ENCODE data around the gene RASAL2. TPM values are rescaled to one million over a fixed set of nuclear protein-coding genes. Genes with fewer than 3 reads are reported as not detected.

RASAL2 gene
- polyA plus RNA-seq, 1 experiment: 27.7 TPM

DNA sequence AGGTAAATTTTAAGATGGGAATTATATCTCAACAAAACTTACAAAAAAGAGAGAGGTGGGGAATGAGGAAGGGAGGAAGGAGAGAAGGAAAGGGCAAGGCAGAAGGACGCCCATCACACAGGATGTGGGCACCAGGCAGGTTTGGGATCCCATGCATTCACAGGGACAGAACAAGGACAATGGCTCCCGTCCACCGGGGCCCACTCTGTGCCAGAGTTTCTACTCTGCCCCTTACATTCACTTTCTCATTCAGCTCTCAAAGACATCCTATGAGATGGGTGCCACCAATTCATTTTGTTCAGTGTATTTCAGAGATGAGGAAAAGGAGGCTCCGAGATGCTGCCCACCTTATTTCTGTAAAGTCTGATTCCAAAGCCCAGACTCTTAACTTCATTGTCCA lies 395.5 kb downstream of the RASAL2 start:
- Histone ChIP-seq H3K4me3 (ENCODE audit: low read depth, low read length) (no peak overlapping the region), H3K27me3 (ENCODE audit: control insufficient read depth, insufficient read depth, low read length) (no peaks in the 10 kb centered on the region), H3K36me3 (ENCODE audit: control insufficient read depth, insufficient read depth, low read length) (no peaks in the 10 kb centered on the region)
- ChIA-PET POLR2A (no interaction called here), CTCF (interaction anchor here (3.0 kb wide), 1 partner anchor 12 kb away, joined by 16 read pairs; no protein-coding TSS in a partner anchor)
- DNase-seq (ENCODE audit: low read depth): no peak
- TF ChIP-seq, protein P1, sequence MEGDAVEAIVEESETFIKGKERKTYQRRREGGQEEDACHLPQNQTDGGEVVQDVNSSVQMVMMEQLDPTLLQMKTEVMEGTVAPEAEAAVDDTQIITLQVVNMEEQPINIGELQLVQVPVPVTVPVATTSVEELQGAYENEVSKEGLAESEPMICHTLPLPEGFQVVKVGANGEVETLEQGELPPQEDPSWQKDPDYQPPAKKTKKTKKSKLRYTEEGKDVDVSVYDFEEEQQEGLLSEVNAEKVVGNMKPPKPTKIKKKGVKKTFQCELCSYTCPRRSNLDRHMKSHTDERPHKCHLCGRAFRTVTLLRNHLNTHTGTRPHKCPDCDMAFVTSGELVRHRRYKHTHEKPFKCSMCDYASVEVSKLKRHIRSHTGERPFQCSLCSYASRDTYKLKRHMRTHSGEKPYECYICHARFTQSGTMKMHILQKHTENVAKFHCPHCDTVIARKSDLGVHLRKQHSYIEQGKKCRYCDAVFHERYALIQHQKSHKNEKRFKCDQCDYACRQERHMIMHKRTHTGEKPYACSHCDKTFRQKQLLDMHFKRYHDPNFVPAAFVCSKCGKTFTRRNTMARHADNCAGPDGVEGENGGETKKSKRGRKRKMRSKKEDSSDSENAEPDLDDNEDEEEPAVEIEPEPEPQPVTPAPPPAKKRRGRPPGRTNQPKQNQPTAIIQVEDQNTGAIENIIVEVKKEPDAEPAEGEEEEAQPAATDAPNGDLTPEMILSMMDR (IDR thresholded peaks at IDR 0.05; ENCODE audit: insufficient read depth, low read depth, low read length): no peak

DNA sequence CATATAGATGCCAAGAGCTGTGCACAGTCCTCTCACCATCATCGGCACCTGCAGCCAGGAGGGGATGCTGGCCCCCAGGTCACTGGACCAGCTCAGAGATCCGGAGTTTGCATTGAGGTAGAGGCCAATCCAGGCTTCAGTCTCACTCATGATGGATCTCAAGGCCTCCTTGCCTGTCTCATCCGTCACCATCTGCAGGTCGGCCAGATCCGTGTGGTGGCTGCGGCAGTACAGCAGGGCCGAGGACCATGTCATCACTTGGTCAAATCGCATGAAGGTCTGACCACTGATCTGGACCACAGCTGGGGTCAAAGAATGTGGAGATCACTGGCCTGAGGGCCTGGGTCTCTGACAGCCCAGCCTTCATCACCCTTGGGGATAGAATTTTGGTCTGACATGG lies 396.2 kb downstream of the RASAL2 start:
- POLR2A ChIA-PET: no interaction called here
- CTCF ChIA-PET: interaction anchor here (1.0 to 3.0 kb wide), 2 partner anchors 11 to 190 kb away, joined by 3 to 16 read pairs; no protein-coding TSS in a partner anchor
- TF ChIP-seq, protein P1 (IDR thresholded peaks at IDR 0.05; ENCODE audit: insufficient read depth, low read depth, low read length): no peak
- Histone ChIP-seq H3K27me3 (ENCODE audit: control insufficient read depth, insufficient read depth, low read length) (no peaks in the 10 kb centered on the region), H3K36me3 (ENCODE audit: control insufficient read depth, insufficient read depth, low read length) (no peaks in the 10 kb centered on the region), H3K4me3 (ENCODE audit: low read depth, low read length) (no peak overlapping the region)
- no peak for DNase-seq (ENCODE audit: low read depth)

DNA sequence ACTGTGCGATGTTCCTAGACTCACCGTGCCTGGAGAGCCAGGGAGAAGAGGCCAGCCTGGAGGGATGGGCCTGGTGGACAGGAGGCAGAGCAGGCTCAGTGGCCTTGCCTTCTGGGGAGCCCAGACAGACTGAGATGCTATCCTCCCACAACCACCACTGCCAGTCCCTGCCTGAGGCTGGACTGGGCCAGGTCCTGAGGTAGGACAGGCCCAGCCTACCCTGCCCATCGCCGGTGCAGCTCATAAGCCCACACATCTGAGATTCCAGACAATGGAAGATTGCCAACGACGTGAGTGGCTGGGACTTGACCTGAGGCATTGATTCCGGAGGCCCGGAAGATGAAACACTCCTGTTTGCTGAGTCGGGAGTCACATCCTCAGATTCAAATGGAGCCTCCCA lies 397.1 kb downstream of the RASAL2 start:
- POLR2A ChIA-PET: no interaction called here
- Histone ChIP-seq H3K27me3 (ENCODE audit: control insufficient read depth, insufficient read depth, low read length) (no peaks in the 10 kb centered on the region), H3K4me3 (ENCODE audit: low read depth, low read length) (no peak overlapping the region), H3K36me3 (ENCODE audit: control insufficient read depth, insufficient read depth, low read length) (no peaks in the 10 kb centered on the region)
- TF ChIP-seq, protein P1 (IDR thresholded peaks at IDR 0.05; ENCODE audit: insufficient read depth, low read depth, low read length): no peak
- no peak for DNase-seq (ENCODE audit: low read depth)
- CTCF ChIA-PET: interaction anchor here (2.0 to 3.0 kb wide), 2 partner anchors 11 to 16 kb away, joined by 6 to 16 read pairs; no protein-coding TSS in a partner anchor

DNA sequence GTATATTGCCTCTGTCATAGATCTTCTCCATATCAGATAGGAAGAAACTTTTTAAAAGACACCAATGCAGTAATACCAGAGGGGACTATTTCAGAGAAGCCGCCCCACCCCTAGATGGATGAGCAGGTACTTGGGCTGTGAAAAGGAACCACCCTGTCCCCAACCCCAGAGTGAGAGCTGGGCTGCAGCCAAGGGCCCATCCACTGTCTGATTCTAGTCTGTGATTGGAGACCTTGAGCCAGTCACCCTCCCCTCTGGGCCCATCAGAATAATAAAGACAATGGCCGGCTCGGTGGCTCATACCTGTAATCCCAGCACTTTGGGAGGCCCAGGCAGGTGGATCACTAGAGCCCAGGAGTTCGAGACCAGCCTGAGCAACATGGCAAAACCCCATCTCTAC lies 397.8 kb downstream of the RASAL2 start:
- DNase-seq (ENCODE audit: low read depth): no peak
- ChIA-PET CTCF (interaction anchor here (1.0 to 3.0 kb wide), 5 partner anchors 10 to 192 kb away, joined by 3 to 25 read pairs (median 6); no protein-coding TSS in a partner anchor), POLR2A (no interaction called here)
- no peaks in the 10 kb centered on the region for H3K27me3 ChIP-seq (ENCODE audit: control insufficient read depth, insufficient read depth, low read length)
- H3K36me3 ChIP-seq (ENCODE audit: control insufficient read depth, insufficient read depth, low read length): no peaks in the 10 kb centered on the region
- H3K4me3 ChIP-seq (ENCODE audit: low read depth, low read length): no peak overlapping the region
- TF ChIP-seq, protein P1 (IDR thresholded peaks at IDR 0.05; ENCODE audit: insufficient read depth, low read depth, low read length): no peak

DNA sequence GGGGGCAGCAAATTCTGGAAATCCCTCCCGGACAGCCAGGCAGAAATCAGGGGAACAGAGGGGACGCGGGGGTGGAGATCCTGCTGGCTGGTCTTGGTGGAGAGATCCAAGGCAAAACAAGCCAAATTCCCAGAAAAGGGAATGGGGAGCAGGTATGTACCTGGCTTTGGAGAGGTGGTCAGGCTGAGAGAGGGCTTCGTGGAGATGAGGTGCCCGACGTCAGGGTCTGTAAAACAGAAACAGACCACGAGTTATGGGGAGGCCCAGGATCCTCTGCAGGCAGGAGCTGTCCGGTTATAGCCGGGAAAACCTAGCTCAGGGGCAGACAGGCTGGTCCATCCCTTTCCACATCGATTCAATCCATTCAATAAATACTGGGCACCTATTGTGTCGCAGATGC lies 398.4 kb downstream of the RASAL2 start:
- TF ChIP-seq, protein P1 (IDR thresholded peaks at IDR 0.05; ENCODE audit: insufficient read depth, low read depth, low read length): no peak
- ChIA-PET CTCF (interaction anchor here (1.0 to 2.2 kb wide), 5 partner anchors 9 to 192 kb away, joined by 3 to 25 read pairs (median 5); no protein-coding TSS in a partner anchor), POLR2A (no interaction called here)
- no peak for DNase-seq (ENCODE audit: low read depth)
- Histone ChIP-seq H3K36me3 (ENCODE audit: control insufficient read depth, insufficient read depth, low read length) (no peaks in the 10 kb centered on the region), H3K27me3 (ENCODE audit: control insufficient read depth, insufficient read depth, low read length) (no peaks in the 10 kb centered on the region), H3K4me3 (ENCODE audit: low read depth, low read length) (no peak overlapping the region)
